HG03108 (cell line): ENCODE measurements around the gene RYR2.
"Not testable (repeated sequence)": the region's sequence is repeated elsewhere in the genome, so short reads cannot be mapped to it uniquely, and the experiment has no call there.

Experiments
- ATAC-seq: cut with Tn5 transposase; IDR thresholded peaks from one replicate; pipeline ENCODE4 v1.9.1; 2021; ENCODE audit warnings: moderate library complexity; ENCODE audit not compliant: unreplicated experiment

Gene RYR2

DNA sequence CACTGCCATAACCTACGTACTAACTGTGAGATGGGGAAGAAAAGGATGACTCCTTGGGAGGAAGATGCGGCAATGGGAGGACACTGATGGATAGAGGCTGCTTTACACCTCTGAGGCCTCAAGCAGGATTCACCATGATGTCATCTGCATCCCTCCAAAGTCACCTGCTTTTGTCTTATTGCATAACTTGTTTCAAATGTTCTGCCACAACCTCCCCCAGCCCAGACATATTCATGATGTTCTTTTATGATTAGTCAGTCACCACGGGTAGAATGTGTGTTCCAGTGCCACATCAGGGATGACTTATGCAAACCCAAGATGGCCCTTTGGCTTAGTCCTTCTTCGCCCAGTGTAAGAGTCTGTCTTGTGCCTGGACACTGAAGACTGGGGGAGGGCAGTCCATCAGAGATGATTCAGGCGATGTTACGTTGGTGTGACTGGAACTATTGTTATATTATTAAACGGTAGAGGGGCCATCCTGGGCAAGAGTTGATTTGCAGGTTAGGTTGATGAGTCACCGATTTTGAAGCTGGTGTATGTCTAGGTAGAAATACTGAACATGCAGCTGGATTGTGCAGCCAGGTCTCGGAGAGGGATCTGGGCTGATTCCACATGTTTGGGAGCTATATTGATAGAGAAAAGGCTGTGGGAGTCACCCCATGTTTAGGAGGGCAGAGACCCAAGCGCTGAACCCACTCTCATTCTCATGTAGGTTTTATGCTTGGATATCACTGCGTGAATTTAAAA lies 32.6 kb downstream of the RYR2 start:
- ATAC-seq: no peak

DNA sequence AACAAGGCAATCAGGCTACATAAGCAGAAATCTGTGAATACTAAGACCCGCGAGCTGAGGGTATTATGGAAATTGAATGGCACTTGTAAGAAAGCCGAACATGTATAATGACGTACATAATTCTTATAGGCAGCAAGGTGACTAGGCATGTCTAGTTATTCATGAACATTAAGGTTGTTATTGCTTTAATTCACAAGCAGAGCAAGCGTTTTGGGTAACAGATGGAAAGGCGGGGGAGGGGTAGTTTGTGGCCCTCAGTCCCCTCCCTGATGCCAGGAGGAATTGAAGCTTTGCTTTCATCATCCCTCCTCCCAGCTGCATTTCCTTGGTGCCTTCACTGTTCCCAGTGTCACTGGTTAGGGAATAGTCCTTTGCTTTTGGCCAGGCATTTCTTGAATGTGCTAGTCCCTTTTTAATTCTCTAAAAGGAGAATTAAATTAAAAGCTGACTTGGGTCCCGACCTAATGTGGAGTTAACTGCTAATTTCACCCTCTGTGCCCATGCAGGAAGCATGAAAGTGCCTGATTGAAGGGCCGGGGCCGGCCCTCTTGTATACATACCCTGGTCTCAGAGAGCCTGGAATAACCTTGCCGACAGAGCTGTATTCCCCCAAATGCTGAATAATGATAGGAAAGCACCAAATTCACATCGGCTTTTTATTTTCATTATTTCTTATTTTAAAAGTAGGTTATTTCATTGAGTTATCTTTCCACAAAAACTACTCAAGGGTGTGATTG lies 42.5 kb downstream of the RYR2 start:
- no peak for ATAC-seq

- no peak for ATAC-seq
Observed at GRCh38 chr1:237091691-237092090, 49.7 kb downstream of the RYR2 start.

- ATAC-seq: no peak
Observed at GRCh38 chr1:237093691-237094090, 51.7 kb downstream of the RYR2 start.

GRCh38 chr1:237098541-237098940 lies 56.6 kb downstream of the RYR2 start:
- no peak for ATAC-seq

DNA sequence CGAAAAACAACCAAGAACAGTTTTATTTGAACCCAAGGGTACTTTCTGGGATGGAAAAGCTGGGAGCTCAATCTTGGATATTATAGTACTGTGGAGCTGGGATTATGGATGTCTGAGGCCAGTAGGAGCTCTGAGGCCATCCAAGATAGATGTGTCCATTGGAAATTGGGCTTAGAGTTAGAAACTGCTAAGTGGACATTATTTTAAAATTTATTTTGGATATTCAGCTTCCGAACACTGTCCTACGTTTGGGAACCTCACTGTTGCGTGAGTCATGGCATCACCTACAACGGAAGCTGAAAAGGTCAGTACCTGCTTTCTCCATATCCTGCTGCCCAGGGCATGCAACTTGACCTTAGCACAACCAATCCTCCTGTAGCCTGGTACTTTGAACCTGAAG lies 61.0 kb downstream of the RYR2 start:
- ATAC-seq: no peak

DNA sequence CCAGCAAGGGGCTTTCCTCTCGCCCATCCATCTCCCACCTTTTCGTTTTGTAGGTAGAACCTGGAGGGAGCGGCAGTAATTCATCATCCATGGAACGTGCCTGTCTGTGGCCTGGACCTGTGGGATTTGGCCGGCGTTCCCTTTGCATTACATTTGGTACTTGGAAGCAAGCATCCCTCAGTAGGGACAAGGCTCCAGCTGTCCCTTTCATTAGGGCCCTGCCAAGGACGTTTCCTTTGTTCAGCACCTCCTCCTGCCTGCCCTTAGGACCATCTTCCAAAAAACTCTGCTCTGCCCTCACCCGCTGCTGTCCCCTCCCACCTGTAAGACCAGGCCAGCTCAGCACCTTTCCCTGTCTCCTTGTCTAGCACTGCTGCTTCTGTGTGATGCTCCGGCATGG lies 62.1 kb downstream of the RYR2 start:
- no peak for ATAC-seq

- no peak for ATAC-seq
Observed at GRCh38 chr1:237105826-237106225, 63.8 kb downstream of the RYR2 start.

GRCh38 chr1:237108297-237109040 lies 66.5 kb downstream of the RYR2 start:
- no peak for ATAC-seq

DNA sequence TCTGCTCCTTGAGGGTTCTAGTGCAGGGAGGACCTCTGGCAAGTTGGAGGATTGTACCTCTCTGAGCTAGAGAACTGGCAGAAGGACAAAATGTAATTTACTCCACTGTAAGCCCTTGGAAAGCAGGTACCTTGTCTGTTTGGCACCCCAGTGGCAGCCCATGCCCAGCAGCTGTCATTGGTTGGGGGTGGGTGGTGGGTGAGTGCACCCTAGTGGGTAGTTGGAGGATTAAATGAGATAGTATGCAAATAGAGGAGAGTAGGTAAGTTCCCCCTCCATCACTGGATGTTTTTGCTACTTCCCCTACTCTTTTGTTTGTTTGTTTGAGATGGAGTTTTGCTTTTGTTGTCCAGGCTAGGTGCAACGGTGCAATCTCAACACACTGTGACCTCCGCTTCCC lies 69.8 kb downstream of the RYR2 start:
- no peak for ATAC-seq

DNA sequence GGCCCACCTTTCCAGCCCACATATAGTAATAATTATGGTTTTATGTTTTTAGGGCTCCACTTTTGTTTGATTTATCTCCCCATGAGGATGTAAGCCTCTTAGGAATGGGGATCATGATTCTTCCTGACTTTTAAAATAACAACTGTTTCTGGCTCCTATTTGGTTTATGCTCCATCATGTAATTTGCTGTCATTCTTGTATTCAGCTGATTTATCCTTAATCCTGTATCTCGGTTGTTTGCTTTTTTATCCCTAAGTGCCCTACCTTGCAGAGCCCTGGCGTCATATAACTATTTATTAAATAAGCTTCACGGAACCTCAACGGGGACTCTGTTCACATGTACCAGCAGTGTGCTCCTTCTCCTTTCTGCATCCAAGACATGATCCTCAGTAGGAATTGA lies 70.7 kb downstream of the RYR2 start:
- ATAC-seq: no peak

GRCh38 chr1:237115035-237115434 lies 73.1 kb downstream of the RYR2 start:
- no peak for ATAC-seq

DNA sequence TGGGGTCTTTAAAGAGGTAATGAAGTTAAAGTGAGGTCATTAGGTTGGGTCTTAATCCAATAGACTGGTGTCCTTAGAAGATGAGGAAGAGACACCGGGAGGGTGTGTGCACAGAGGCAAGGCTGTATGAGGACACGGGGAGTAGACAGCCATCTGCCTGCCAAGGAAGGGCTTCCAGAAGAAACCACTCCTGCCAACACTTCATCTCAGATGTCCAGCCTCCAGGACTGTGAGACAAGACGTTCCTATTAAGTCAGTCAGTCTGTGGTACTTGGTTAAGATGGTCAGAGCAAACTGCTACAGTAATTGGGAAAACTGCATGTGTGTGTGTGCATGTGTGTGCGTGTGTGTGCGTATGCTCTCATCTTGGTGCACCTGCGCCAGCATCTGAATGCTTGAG lies 77.1 kb downstream of the RYR2 start:
- no peak for ATAC-seq

DNA sequence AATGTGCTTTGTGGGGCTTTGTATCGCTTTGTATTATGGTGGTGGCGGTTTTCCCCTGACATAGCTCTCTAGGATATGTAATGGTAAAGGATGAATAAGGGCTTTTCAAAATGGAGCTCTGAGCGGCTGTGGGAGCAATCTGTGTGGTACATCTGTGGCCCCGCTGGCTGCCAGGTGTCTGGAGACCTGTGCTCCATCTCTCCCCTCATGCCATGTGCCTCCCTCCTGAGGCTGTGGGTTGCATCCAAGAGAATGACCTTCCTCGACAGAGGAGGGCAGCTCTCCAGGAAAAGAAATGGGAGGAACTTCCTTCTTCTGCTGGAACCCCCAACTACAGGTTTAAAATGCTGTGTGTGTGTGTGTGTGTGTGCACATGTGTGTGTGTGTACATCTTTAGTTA lies 78.7 kb downstream of the RYR2 start:
- no peak for ATAC-seq

GRCh38 chr1:237124856-237125462 lies 83.0 kb downstream of the RYR2 start:
- no peak for ATAC-seq

DNA sequence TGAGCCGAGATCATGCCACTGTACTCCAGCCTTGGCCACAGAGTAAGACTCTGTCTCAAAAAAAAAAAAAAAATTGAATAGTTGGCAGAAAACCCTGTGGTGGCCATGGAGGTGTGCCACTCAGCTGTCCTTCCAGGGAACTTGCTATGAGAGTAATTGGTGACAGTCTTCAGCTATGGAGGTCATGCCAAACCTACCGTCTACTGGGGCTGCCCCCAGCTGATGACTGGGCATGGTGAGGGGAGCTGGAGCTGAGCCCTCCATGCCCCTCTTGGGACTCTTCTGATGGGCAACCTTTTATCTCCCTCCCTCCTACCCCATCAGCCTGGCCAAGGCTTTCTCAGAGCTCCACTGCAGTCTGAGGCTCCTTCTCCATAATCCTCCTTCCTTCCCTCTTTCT lies 84.2 kb downstream of the RYR2 start:
- ATAC-seq: no peak

- ATAC-seq: not testable (repeated sequence)
Observed at GRCh38 chr1:237127301-237127700, 85.3 kb downstream of the RYR2 start.

- ATAC-seq: no peak
Observed at GRCh38 chr1:237133921-237134320, 91.9 kb downstream of the RYR2 start.

- ATAC-seq: no peak
Observed at GRCh38 chr1:237134929-237135328, 92.9 kb downstream of the RYR2 start.

GRCh38 chr1:237138551-237138950 lies 96.6 kb downstream of the RYR2 start:
- ATAC-seq: no peak

- no peak for ATAC-seq
Observed at GRCh38 chr1:237139732-237140131, 97.7 kb downstream of the RYR2 start.
